Measurements from ENCODE around the gene DNAJB6. TPM values are rescaled to one million over a fixed set of nuclear protein-coding genes. Genes with fewer than 3 reads are reported as not detected.
"Not testable (repeated sequence)": the region's sequence is repeated elsewhere in the genome, so short reads cannot be mapped to it uniquely, and the experiment has no call there.

DNAJB6 gene
- polyA plus RNA-seq, 1 donor: 142 TPM

DNA sequence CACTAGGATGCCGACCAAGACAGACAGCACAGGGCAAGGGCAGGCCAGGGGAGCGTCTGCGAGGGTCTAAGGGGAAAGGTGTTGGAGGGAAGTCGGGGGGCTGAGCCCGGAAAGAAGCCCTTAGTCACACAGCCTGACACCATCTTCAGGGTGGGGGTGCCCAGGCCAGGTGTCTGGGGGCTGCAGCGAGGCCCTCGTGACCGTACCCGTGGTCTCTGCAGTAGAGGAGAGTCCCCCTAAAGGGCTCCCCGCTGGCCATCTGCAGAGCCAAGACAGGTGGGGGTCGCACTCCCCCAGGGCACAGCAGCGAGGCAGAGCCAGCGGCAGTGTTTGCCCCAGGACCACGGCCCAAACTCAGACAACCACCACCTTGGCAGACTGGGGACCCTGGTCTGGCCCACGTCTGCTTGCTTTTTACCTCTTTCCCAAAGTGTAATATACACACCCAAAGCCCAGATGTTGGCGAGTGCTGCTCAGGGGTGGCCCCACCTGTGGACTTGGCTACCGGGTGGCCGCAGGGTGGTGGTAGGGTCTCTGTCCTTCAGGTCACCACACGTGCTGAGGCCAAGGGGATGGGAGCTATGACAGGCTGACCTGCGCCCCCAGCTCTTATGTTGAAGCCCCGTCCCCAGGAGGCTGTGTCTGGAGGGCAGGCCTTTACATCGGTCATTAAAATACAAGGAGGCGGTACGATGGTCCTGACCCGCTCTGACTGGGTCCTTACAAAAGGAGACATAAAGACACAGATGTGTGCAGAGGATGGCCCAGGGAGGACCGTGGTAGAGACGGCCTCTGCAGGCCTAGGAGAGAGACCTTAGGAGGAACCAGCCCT lies 107.4 kb downstream of the DNAJB6 start:
- no peak for DNase-seq

DNA sequence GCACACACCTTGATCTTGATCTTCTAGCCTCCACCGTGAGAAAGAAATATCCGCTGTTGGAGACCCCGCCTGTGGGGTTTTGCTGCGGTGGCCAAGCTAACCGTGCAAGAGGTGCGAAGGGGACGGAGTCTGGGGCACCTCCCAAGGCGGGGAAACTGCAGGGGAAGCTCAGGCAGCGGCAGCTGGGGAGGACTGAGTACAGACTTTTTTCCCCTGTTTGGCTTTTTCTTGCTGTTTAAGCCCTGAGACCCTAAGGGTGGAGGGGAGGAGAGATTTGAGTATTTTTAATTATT lies 108.0 kb downstream of the DNAJB6 start:
- no peak for DNase-seq

DNA sequence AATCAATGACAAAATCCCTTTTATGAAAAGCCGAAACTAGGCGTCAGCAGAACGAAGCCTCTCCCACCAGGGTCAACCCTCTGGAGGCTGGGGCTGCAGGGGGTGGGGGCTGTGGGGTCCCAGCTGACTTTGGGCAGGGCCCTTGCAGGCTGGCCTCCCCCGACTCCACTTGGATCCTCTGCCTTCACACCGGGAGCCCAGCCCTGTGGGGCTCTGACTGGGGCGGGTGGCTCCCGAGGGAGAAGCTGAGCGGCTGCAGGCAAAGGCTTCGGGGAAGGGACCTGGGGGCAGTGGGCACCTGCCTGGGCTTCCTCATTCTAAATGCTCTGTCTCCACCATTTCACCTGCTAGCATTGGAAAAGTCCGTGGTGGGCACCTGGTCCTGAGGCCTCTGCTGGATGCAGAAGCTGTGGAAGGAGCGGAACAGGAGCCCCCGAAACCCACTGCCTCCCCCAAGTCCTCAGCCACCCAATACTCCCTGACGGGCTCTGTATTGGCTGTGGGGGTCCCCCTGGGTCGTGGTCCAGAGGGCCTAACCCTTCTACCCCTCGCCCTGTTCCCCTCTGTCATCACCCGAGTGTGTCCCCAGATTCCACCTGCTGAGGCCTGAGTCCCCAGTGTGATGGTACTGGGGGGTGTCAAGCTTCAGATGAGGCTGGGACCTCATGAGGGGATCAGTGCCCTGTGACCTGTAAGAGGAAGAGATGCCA lies 108.6 kb downstream of the DNAJB6 start:
- no peak for DNase-seq

DNA sequence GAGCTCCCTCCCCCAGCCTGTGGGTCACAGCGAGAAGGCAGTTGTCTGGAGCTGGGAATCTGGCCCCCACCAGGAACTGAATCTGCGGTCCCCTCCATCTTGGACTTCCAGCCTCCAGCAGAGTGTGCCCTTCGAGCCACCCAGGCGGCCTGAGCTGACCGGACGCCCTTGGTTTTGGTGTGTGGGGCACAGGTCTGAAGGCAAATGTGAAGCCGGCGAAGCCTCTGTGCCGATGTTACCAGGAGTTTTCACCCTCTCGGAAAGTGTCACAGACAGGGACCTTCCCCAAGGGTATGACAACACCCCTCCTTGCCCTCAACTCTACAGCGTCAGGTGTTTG lies 109.1 kb downstream of the DNAJB6 start:
- DNase-seq: no peak

DNA sequence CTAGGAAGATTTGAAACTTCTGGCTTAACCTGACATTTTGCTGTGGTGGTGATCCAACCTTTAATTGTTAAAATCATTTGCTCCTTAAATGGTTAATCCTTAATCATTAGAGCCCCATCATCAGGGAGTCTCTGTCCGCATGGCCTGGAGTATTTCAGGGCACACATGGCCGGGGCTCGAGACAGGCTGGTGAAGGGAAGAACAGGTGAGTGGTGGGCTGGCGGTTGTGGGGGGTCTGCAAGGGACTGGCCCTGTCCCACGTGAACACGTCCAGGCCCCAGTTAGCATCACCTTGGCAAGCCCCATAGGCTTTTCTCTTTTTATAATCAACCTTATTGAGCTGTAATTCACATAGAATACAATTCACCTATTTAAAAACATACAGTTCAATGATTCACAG lies 109.5 kb downstream of the DNAJB6 start:
- DNase-seq: no peak

DNA sequence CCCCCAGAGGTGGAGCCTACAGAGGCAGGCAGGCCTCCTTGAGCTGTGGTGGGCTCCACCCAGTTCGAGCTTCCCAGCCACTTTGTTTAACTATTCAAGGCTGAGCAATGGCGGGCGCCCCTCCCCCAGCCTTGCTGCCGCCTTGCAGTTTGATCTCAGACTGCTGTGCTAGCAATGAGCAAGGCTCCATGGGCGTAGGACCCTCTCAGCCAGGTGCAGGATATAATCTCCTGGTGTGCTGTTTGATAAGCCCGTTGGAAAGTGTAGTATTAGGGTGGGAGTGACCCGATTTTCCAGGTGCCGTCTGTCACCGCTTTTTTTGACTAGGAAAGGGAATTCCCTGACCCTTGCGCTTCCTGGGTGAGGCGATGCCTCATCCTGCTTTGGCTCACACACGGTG lies 117.2 kb downstream of the DNAJB6 start:
- not testable (repeated sequence) for DNase-seq

DNA sequence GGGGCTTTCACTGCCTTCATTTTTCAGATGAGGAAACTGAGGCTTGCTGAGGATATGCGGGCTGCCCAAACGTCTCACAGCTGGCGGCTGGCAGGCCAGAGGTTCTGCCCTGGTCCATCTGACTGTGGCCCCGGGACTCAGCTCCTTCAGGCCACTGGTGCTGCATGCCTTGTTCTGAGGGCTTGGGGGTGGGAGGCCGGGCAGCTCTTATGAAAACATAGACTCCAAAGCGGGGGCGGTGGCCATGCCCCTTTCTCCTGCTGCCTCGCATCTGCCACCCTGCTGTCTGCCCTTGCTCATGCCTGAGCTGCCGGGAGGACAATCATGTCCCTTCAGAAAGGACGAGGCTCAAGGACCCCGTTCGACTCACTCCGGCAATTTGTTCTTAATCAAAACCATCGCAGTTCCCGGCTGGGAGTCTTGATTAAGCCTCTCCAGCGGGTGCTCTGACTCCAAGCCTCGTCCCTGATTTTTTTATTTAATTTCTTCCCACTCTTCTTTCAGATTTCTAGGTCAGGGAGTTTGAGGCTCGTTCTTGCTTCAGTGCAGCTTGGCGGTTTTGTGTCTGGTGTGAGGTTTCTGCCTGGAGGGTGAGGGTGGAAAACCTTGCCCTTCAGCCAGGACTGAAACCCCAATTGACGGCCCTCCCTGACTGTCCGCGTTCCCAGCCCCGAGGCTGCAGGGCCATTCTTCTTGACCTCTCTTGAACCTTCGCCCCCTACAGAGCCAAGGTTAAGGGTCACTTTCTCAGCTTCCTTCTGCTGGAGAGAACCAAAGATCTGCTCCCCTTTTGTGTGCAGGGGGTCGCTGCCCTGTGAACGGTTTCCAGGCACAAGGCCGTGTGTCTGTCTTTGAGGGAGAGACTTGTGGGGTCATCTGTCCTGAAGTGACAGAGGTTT lies 120.8 kb downstream of the DNAJB6 start:
- no peak for DNase-seq

DNA sequence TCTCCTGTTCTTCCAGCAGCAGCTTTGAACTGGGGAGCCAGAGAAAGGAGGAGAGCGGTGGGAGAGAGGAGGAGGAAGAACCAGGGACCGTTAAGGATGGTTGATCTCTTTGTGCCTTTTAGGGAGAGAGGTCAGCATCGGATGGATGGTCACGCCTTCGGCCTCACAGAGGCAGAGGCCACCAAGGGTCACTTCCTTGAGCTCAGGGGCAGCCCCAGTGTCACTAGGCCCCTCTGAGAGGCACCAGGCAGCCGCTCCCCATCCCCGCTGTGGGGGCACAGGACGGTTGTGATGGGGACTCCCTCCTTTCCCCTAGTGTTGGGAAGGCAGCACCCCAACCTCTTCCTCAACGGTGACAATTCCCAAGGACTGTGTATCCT lies 121.4 kb downstream of the DNAJB6 start:
- DNase-seq: no peak

DNA sequence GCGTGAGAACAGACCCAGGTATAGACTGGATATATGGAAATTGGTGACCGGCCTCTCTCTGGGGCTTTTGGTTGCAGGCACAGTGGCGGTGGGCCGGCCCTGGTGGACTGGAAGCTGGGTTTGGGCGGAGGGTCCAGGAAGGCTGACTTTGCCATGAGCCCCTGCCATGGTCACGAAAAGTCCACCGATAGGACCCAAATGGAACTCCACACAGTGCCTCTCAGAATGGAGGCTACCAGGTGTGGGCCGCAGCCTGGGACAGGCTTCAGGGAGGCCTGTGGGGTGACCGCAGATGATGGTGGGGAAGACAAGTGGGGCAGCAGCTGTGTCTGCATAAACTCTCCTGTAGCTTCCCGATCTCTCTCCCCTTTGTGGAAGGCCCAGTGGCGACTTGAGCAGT lies 123.2 kb downstream of the DNAJB6 start:
- no peak for DNase-seq

DNA sequence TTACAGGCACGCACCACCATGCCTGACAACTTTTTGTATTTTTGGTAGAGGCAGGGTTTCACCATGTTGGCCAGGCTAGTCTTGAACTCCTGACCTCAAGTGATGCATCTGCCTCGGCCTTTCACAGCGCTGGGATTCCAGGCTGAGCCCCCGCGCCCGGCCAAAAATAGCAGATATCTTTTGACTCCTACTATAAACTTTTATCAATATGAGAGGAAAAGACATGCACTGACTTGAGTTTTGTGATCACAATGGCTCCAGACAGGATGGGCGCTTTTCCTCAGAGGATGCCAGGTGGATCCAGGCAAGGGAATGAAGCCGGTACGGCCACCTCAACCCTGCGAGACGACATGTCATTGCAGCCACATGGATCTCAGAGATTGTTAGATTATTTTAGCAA lies 123.9 kb downstream of the DNAJB6 start:
- no peak for DNase-seq

DNA sequence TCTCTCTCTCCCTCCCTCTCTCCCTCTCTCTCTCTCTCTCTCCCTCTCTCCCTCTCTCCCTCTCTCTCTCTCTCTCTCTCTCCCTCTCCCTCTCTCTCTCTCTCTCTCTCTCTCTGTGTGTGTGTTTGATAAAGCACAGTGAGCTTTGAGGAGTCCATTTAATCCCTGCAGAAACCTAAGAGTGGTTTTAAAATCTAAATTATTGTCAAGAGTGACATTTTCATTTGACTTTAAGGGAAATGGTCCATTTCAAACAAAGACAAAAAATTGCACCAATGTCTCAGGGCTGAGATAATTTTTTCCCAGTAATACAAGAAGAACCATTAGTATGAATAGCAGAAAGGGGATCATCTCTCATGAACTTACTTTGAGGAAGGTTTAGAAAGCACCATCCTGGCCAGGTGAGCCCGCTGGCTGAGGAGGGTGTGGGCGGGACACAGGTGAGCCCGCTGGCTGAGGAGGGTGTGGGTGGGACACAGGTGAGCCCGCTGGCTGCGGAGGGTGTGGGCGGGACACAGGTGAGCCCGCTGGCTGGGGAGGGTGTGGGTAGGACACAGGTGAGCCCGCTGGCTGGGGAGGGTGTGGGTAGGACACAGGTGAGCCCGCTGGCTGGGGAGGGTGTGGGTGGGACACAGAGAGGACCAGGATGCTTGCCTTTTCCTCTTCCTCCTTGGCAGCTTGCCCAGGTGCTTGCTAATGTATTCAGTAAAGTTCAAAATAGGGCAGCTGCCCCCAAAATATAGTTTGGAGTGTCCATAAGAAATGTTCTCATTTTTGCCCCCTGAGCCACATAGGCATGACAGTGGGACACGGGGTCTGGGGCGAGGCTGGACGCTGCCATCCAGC lies 125.0 kb downstream of the DNAJB6 start:
- no peak for DNase-seq

DNA sequence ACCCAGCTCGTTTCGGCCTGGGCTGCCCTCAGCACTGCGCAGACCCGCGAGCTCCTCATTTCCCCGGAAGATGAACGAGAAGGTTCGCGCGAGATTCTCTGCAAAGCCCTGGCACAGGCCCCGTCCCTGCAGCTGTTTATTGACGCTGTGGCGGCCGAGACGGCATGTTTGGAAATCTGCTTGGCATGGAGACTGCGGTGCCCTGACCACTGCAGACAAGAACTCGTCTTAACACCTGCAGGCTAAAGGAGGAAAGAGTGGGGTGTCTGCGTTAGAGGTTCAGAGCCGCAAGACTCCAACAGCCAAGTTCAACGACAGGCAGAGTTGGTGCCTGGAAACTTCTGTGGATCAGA lies 125.6 kb downstream of the DNAJB6 start:
- DNase-seq: no peak

DNA sequence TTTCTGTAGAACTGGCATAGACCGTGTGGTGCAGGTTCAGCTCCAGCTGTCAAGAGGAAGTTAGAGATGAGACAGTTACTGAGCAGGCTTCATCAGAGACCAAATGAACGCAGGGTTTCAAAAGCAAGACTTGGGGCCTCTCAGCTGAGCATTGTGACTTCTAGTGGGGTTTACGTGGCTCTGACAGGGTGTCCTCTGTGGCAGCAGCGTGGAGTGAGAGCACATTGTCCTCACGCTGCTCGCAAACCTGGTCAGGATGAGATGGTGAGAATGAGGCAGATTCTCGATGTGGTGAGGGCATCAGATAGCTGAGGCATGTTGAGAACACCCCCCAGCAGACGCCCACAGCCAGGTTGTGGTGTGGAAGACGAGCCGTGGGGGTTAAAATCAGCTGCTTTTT lies 126.0 kb downstream of the DNAJB6 start:
- no peak for DNase-seq

DNA sequence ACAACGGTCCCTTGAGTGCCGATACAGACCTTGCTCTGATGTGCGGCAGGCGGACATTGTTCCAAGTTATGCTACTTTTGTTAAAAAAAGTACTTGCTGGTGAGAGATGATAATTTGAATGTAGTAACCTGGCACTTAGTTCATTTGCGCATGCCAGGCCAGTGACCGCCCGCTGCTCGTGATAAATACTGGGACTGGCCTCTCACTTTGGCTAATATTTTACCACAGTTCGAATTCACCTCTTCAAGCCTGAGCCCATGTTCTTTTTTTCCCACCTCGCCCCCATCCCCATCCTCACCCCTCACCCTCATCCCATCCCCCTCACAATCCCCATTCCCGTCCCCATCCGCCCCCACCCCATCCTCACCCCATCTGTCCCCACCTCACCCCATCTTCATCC lies 126.4 kb downstream of the DNAJB6 start:
- no peak for DNase-seq

DNA sequence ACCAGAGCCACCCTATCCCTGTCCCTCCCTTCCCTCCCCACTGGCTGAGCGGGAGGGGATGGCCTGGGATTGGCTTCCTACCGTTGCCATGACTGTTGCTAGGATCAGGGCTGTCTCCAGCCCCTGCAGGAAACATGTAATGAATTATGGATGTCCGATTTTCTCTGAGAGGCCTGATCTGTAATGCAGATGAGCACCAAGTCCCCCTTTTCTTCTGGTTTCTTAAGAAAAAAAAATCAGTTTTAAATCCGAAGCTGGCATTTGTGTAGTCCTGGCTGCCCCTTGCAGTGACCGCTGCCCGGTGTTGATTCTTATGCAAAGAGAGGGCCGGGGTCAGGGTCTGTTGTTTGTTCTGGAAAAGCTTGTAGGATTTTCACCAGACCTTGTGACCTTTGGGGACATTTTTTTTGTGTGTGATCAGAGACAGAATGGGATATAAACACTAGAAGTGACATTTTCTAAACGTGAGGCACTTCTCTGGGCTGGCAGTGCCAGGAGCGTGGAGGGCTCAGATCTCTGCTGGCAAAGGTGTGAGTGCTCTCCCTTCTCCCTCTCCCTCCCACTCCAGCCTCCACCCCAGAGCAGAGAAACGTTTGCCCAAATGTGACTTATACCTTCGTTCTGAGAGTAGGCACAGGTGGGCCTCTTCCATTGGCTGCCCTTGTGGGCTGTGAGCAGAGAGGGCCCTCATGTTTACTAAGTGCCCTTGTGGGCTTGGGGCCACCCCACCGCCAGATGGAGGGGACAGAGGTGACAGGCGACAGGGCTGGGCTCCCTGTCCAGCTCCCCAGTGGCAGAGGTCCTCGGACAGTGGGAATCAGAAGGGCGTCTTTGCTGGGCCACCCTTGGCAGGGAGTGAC lies 127.5 kb downstream of the DNAJB6 start:
- DNase-seq: no peak

DNA sequence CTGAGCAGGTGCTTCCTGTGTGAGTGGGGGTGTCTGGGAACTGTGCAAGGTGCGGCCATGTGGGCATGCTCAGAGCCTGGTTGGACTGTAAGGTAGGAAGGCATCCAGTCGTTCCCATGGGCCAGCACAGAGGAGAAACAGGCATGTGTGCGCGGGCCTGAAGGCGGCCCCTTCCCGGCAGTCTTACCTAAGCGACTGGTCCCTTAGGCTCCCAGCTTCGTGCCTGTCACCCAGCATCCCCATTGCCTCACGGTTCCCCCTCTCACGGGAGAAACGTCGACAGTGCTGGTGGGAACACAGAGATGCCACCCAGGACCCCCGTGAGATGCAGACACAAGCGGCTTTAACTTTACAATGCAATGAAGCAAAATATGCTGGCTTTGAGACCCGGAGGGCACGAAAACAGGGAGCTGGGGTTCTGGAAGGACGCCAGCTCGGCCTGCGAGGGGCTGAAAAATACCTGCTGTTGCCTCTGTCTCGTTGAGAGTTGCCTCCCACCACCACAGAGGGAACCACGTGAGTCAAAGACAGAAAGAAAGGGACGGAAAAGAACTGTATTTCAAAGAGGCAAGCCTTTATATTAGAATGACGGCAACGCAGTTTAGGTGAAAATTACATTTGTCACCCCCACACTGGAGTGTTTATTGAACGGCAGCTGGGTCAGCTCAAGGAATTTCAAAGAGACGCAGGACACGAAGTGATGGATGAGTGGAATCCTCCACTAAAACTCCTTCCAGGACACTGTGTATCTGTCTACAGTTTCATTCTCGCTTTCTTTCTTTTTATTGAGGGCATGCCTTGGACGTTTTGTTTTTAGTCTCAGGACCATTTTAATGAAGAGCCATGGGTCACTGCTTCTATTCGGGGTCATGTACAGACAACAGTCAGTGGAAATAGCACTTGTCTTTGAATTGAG lies 128.4 kb downstream of the DNAJB6 start:
- no peak for DNase-seq

DNA sequence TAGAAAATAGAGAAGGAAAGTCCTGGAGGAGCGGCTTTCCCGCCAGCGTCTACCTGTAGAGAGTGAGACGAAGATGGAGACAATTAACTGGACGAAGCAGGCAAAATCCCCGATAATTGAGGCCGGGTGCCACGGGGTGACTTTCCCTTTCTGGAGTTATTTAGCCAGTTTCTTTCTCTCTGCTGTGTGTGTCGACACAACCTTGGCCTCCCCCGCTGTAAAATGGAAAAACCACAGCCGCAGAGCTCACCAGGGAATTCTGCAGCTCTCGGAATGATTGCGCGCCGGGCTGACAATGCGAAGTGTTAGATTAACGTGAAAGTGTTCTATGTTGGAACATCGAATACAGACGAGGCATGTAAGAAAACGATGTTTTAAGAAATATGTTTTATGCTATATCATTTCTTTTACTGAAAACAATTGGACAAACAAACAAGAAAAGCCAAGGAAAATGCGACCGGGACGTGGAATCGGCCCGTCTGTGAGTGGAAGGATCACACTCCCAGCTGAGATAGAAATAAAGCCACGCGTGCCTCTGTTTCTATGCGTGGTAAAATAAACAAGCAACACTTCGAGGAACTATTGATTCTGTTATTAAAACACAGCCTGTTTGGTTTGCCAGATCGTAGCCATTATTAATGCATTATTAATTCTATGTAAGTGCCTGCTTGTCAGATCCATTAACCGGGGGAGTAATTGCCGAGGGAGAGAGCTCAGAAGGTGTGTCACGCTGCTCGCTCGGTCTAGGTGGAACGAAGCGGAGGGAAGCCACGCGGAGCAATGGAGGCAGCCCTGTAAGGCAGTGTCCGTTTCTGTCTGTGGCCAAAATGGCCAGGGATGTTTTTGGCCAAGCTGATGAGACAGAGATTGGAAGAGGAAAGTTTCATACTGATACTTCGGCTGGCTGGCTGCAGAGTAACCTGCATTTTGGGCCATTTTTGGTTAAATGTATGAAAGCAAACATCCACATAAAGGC lies 129.4 kb downstream of the DNAJB6 start:
- DNase-seq: no peak

DNA sequence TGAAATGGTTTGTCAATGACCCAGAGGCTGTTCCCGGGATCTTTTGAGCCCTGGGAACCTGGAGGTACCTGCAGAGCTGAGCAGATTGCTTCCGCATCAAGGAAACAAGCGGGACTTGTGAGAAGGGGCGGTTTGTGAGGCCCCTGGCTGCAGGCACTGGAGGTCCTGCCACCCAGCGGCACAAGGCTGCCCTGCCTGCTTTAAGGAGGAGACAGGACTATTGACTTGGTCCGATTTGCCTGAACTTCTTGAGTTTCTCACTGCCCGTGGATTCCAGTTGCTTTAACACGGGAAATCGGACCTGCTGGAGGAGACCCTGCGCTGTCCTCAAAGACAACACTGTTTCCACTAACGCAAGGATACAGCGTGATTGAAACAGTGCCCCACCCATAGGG lies 130.1 kb downstream of the DNAJB6 start:
- no peak for DNase-seq
